Measurements from ENCODE around the gene SLC25A22. TPM values are rescaled to one million over a fixed set of nuclear protein-coding genes. Genes with fewer than 3 reads are reported as not detected.

Gene SLC25A22
- total RNA-seq, 1 donor from 2014 or later, result 35.4 TPM

- TF ChIP-seq, protein P1, sequence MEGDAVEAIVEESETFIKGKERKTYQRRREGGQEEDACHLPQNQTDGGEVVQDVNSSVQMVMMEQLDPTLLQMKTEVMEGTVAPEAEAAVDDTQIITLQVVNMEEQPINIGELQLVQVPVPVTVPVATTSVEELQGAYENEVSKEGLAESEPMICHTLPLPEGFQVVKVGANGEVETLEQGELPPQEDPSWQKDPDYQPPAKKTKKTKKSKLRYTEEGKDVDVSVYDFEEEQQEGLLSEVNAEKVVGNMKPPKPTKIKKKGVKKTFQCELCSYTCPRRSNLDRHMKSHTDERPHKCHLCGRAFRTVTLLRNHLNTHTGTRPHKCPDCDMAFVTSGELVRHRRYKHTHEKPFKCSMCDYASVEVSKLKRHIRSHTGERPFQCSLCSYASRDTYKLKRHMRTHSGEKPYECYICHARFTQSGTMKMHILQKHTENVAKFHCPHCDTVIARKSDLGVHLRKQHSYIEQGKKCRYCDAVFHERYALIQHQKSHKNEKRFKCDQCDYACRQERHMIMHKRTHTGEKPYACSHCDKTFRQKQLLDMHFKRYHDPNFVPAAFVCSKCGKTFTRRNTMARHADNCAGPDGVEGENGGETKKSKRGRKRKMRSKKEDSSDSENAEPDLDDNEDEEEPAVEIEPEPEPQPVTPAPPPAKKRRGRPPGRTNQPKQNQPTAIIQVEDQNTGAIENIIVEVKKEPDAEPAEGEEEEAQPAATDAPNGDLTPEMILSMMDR (IDR thresholded peaks at IDR 0.05), result no peak
- ATAC-seq (ENCODE audit: low read depth) (no peak), DNase-seq (no peak)
- CTCF ChIA-PET, result no interaction called here
- H3K27me3 Mint-ChIP-seq, result no peaks in the 10 kb centered on the region
- POLR2A ChIA-PET, result no interaction called here
- intact Hi-C loops (cut with micrococcal nuclease), result no loop called here
- peaks cover 72% of the 10 kb centered on the region for H3K36me3 Mint-ChIP-seq (ENCODE audit: low read depth)
- no peaks in the 10 kb centered on the region for H3K9me3 Mint-ChIP-seq
- H3K27ac Mint-ChIP-seq, result no peak overlapping the region
- peaks cover 3% of the 10 kb centered on the region for H3K4me1 Mint-ChIP-seq
- no peak overlapping the region for H3K4me3 Mint-ChIP-seq
These were observed 34.3 kb downstream of the SLC25A22 start for GRCh38 chr11:763549-764321.

DNA sequence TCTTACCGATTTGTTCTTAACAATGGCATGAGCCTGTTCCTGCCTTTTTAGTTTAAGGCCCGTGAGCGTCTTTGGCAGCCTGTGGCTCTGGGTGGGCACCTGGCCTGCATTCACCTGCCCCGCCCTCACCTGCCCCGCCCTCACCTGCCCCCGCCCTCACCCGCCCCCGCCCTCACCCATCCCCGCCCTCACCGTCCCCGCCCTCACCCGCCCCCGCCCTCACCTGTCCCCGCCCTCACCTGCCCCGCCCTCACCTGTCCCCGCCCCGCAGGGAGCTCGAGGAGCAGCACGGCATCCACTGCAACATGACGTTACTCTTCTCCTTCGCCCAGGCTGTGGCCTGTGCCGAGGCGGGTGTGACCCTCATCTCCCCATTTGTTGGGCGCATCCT is 35.0 kb downstream of the SLC25A22 start:
- Mint-ChIP-seq H3K4me3 (no peak overlapping the region), H3K36me3 (ENCODE audit: low read depth) (peaks cover 77% of the 10 kb centered on the region), H3K27me3 (no peaks in the 10 kb centered on the region), H3K4me1 (peaks cover 3% of the 10 kb centered on the region), H3K27ac (no peak overlapping the region), H3K9me3 (no peaks in the 10 kb centered on the region)
- POLR2A ChIA-PET, result no interaction called here
- CTCF ChIA-PET, result no interaction called here
- intact Hi-C loops (cut with micrococcal nuclease), result no loop called here
- no peak for ATAC-seq (ENCODE audit: low read depth)
- no peak for DNase-seq
- TF ChIP-seq, protein P1 (IDR thresholded peaks at IDR 0.05), result no peak

GRCh38 chr11:762421-763072 is 35.5 kb downstream of the SLC25A22 start:
- ChIA-PET POLR2A (no interaction called here), CTCF (no interaction called here)
- Mint-ChIP-seq H3K27me3 (no peaks in the 10 kb centered on the region), H3K4me3 (no peak overlapping the region), H3K36me3 (ENCODE audit: low read depth) (peaks cover 80% of the 10 kb centered on the region), H3K4me1 (peaks cover 3% of the 10 kb centered on the region), H3K27ac (no peak overlapping the region), H3K9me3 (no peaks in the 10 kb centered on the region)
- DNase-seq (no peak), ATAC-seq (ENCODE audit: low read depth) (no peak)
- TF ChIP-seq, protein P1 (IDR thresholded peaks at IDR 0.05), result no peak
- intact Hi-C loops (cut with micrococcal nuclease), result no loop called here

DNA sequence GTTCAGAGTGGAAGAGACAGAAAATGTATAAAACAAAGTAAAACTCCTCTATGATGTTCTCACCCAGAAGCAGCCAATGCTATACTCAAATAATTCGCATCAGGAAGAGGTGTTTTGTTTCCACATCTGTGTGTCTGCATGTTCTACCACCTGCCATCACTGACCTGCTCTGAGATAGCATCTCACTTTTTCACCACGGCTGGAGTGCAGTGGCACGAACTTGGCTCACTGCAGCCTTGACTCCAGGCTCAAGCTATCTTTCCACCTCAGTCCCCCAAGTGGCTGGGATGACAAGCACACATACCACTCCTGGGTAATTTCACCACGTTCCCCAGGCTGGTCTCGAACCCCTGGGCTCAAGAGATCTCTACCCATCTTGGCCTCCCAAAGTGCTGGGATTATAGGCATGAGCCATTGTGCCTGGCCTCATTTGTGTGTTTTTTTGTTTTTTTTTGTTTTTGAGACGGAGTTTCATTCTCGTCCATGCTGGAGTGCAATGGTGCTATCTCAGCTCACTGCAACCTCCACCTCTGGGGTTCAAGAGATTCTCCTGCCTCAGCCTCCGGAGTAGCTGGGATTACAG is 36.5 kb downstream of the SLC25A22 start:
- Mint-ChIP-seq H3K4me3 (no peak overlapping the region), H3K4me1 (peaks cover 3% of the 10 kb centered on the region), H3K9me3 (no peaks in the 10 kb centered on the region), H3K27me3 (no peaks in the 10 kb centered on the region), H3K36me3 (ENCODE audit: low read depth) (peaks cover 82% of the 10 kb centered on the region), H3K27ac (no peak overlapping the region)
- ATAC-seq (ENCODE audit: low read depth) (no peak), DNase-seq (no peak)
- CTCF ChIA-PET, result no interaction called here
- POLR2A ChIA-PET, result no interaction called here
- intact Hi-C loops (cut with micrococcal nuclease), result no loop called here
- TF ChIP-seq, protein P1 (IDR thresholded peaks at IDR 0.05), result no peak

GRCh38 chr11:760236-760635 is 37.8 kb downstream of the SLC25A22 start:
- Mint-ChIP-seq H3K27ac (no peak overlapping the region), H3K27me3 (no peaks in the 10 kb centered on the region), H3K9me3 (no peaks in the 10 kb centered on the region), H3K4me3 (no peak overlapping the region), H3K4me1 (peaks cover under 1% of the 10 kb centered on the region), H3K36me3 (ENCODE audit: low read depth) (peaks cover 85% of the 10 kb centered on the region)
- TF ChIP-seq, protein P1 (IDR thresholded peaks at IDR 0.05), result no peak
- ChIA-PET CTCF (no interaction called here), POLR2A (no interaction called here)
- no peak for ATAC-seq (ENCODE audit: low read depth)
- DNase-seq, result no peak
- intact Hi-C loops (cut with micrococcal nuclease), result no loop called here

All from activated B cell treated with CpG ODN at 0.5 μM for 24 hours (primary cell).